ENCODE data around the gene CTF1.
"Not testable (repeated sequence)": the region's sequence is repeated elsewhere in the genome, so short reads cannot be mapped to it uniquely, and the experiment has no call there.

Gene CTF1

GRCh38 chr16:30896261-30896888 is at the start of gene CTF1:
Gene CTF1, plus strand, starts transcription at chr16:30896614. Its CDS starts 30 bp downstream, at chr16:30896644.
- in situ Hi-C loops (cut with MboI; ENCODE audit: low sequenced_read_pairs), result no loop called here

- in situ Hi-C loops (cut with MboI; ENCODE audit: low sequenced_read_pairs), result no loop called here
These were observed 49.6 kb upstream of the CTF1 start for GRCh38 chr16:30846649-30847402.

GRCh38 chr16:30850246-30850645 is 46.2 kb upstream of the CTF1 start:
- in situ Hi-C loops (cut with MboI; ENCODE audit: low sequenced_read_pairs), result no loop called here

GRCh38 chr16:30853758-30854157 is 42.7 kb upstream of the CTF1 start:
- in situ Hi-C loops (cut with MboI; ENCODE audit: low sequenced_read_pairs), result no loop called here

- in situ Hi-C loops (cut with MboI; ENCODE audit: low sequenced_read_pairs), result no loop called here
These were observed 38.3 kb upstream of the CTF1 start for GRCh38 chr16:30858111-30858495.

- in situ Hi-C loops (cut with MboI; ENCODE audit: low sequenced_read_pairs), result no loop called here
These were observed 37.5 kb upstream of the CTF1 start for GRCh38 chr16:30858829-30859423.

- in situ Hi-C loops (cut with MboI; ENCODE audit: low sequenced_read_pairs), result not testable (repeated sequence)
These were observed 35.7 kb upstream of the CTF1 start for GRCh38 chr16:30860729-30861128.

- in situ Hi-C loops (cut with MboI; ENCODE audit: low sequenced_read_pairs), result not testable (repeated sequence)
These were observed 33.2 kb upstream of the CTF1 start for GRCh38 chr16:30863178-30863577.

GRCh38 chr16:30866031-30866430 is 30.4 kb upstream of the CTF1 start:
- in situ Hi-C loops (cut with MboI; ENCODE audit: low sequenced_read_pairs), result no loop called here

- in situ Hi-C loops (cut with MboI; ENCODE audit: low sequenced_read_pairs), result no loop called here
These were observed 28.7 kb upstream of the CTF1 start for GRCh38 chr16:30867747-30868146.

GRCh38 chr16:30870904-30871303 is 25.5 kb upstream of the CTF1 start:
- in situ Hi-C loops (cut with MboI; ENCODE audit: low sequenced_read_pairs), result no loop called here

- in situ Hi-C loops (cut with MboI; ENCODE audit: low sequenced_read_pairs), result no loop called here
These were observed 22.1 kb upstream of the CTF1 start for GRCh38 chr16:30874244-30874820.

GRCh38 chr16:30874821-30875717 is 21.3 kb upstream of the CTF1 start:
- in situ Hi-C loops (cut with MboI; ENCODE audit: low sequenced_read_pairs), result no loop called here

GRCh38 chr16:30875871-30876801 is 20.3 kb upstream of the CTF1 start:
- in situ Hi-C loops (cut with MboI; ENCODE audit: low sequenced_read_pairs), result no loop called here

- in situ Hi-C loops (cut with MboI; ENCODE audit: low sequenced_read_pairs), result no loop called here
These were observed 19.5 kb upstream of the CTF1 start for GRCh38 chr16:30876867-30877266.

GRCh38 chr16:30882429-30883310 is 13.7 kb upstream of the CTF1 start:
- in situ Hi-C loops (cut with MboI; ENCODE audit: low sequenced_read_pairs), result no loop called here

GRCh38 chr16:30884760-30885159 is 11.7 kb upstream of the CTF1 start:
- in situ Hi-C loops (cut with MboI; ENCODE audit: low sequenced_read_pairs), result no loop called here

- in situ Hi-C loops (cut with MboI; ENCODE audit: low sequenced_read_pairs), result no loop called here
These were observed 11.2 kb upstream of the CTF1 start for GRCh38 chr16:30885196-30885595.

- in situ Hi-C loops (cut with MboI; ENCODE audit: low sequenced_read_pairs), result no loop called here
These were observed 10.3 kb upstream of the CTF1 start for GRCh38 chr16:30886145-30886544.

Data from hTERT RPE-1 (cell line).